T-cell (primary cell): ENCODE data around the gene SRGAP1. TPM values are rescaled to one million over a fixed set of nuclear protein-coding genes. Genes with fewer than 3 reads are reported as not detected.
"Not testable (repeated sequence)": the region's sequence is repeated elsewhere in the genome, so short reads cannot be mapped to it uniquely, and the experiment has no call there.

Experiments
- ATAC-seq, 4 experiments: fragments of 200-7000 bp in 3 of 4; fragments of 150-1000 bp in 1 of 4; cut with Tn5 transposase; replicated peaks in 1 of 4; 1 replicate in 3 of 4; 2 replicates in 1 of 4; pipeline ENCODE4 v1.10.0; 2021; ENCODE audit warnings: moderate library complexity in 3 of 4, mild to moderate bottlenecking in 2 of 4, moderate number of reproducible peaks in 1 of 4
- CTCF ChIA-PET, 2 donors: fragments of 300-600 bp; sonication (Branson Sonifier 250); formaldehyde crosslinking; loops; one replicate each; lab custom pipeline; 2022; ENCODE audit warnings: antibody characterized with exemption in 2 of 2; lab: Charles Lee
- POLR2A ChIA-PET, 2 donors: fragments of 300-600 bp; sonication (Branson Sonifier 250); formaldehyde crosslinking; loops; one replicate each; lab custom pipeline; 2022; ENCODE audit warnings: antibody characterized with exemption in 2 of 2; lab: Charles Lee
- DNase-seq, 35 experiments: peaks; one replicate each; pipeline versions ENCODE4 v3.0.0 to v3.0.0-alpha.2; 2013 to 2023
- H3K27ac ChIP-seq: one replicate; pipeline ENCODE4 v1.5.1; 2013; ENCODE audit warnings: low read length
- H3K27me3 ChIP-seq, 2 experiments: replicated peaks in 1 of 2; 1 replicate in 1 of 2; 2 replicates in 1 of 2; pipeline versions ENCODE4 v1.6.1 to v1.7.0; 2013; ENCODE audit warnings: low read length in 1 of 2, mixed read lengths in 1 of 2; ENCODE audit not compliant: control insufficient read depth in 2 of 2, insufficient read depth in 2 of 2; ENCODE audit errors: extremely low read depth in 1 of 2
- H3K36me3 ChIP-seq, 2 donors: 1 replicate in 1 of 2; 2 replicates in 1 of 2; pipeline versions ENCODE4 v1.6.1 to v1.7.0; 2013; ENCODE audit warnings: low read length in 1 of 2; ENCODE audit not compliant: control insufficient read depth in 2 of 2, insufficient read depth in 1 of 2; ENCODE audit errors: extremely low read depth in 1 of 2
- H3K4me1 ChIP-seq, 2 experiments: 1 replicate in 1 of 2; 2 replicates in 1 of 2; pipeline versions ENCODE4 v1.6.1 to v1.7.0; 2013; ENCODE audit warnings: low read length in 2 of 2, mixed read lengths in 1 of 2; ENCODE audit not compliant: insufficient read depth in 2 of 2, control insufficient read depth in 1 of 2; ENCODE audit errors: extremely low read depth in 1 of 2
- H3K4me3 ChIP-seq, 2 donors: 1 replicate in 1 of 2; 2 replicates in 1 of 2; pipeline versions ENCODE4 v1.5.1 to v1.7.0; 2013; ENCODE audit warnings: mild to moderate bottlenecking in 2 of 2, low read length in 1 of 2, moderate library complexity in 1 of 2; ENCODE audit not compliant: control insufficient read depth in 1 of 2; ENCODE audit errors: extremely low read depth in 1 of 2
- H3K9me3 ChIP-seq: 2 replicates; pipeline ENCODE4 v1.7.0; 2013
- H3K27ac Mint-ChIP-seq, 2 donors: one replicate each; pipeline ENCODE4 v1.8.0; 2020 to 2021; ENCODE audit warnings: mild to moderate bottlenecking in 2 of 2, mixed read lengths in 2 of 2
- H3K27me3 Mint-ChIP-seq, 2 donors: one replicate each; pipeline ENCODE4 v1.8.0; 2021 to 2022; ENCODE audit warnings: mixed read lengths in 2 of 2
- H3K36me3 Mint-ChIP-seq: one replicate; pipeline ENCODE4 v1.8.0; 2021; ENCODE audit warnings: mixed read lengths
- H3K4me1 Mint-ChIP-seq, 3 donors: one replicate each; pipeline ENCODE4 v1.8.0; 2020 to 2022; ENCODE audit warnings: mixed read lengths in 3 of 3, mild to moderate bottlenecking in 1 of 3
- H3K4me3 Mint-ChIP-seq, 3 donors: one replicate each; pipeline ENCODE4 v1.8.0; 2020 to 2022; ENCODE audit warnings: mild to moderate bottlenecking in 3 of 3, mixed read lengths in 3 of 3, moderate library complexity in 3 of 3
- H3K9me3 Mint-ChIP-seq, 3 donors: one replicate each; pipeline ENCODE4 v1.8.0; 2020 to 2022; ENCODE audit warnings: mixed read lengths in 3 of 3
- WGBS: methylation state at CpG from one replicate; pipeline ENCODE4 v1.1.5; 2013; ENCODE audit warnings: missing lambda C conversion rate; ENCODE audit not compliant: insufficient coverage; 5-methylcytosine and 5-hydroxymethylcytosine counted together
- total RNA-seq, 35 experiments: library from RNA in 6 of 35; stranded (reverse) in 6 of 35; fragments of 120-200 nt in 1 of 35; gene quantifications; one replicate each; pipeline versions ENCODE4 v1.2.1 to v1.2.4 and lab custom pipeline; 2013 to 2026

SRGAP1 gene
- total RNA-seq, 5 donors from 2014 or later (not counting 1 experiment from before 2014, with no cell fraction given): 0.07 to 0.38 (median 0.17) TPM; not detected in 1

DNA sequence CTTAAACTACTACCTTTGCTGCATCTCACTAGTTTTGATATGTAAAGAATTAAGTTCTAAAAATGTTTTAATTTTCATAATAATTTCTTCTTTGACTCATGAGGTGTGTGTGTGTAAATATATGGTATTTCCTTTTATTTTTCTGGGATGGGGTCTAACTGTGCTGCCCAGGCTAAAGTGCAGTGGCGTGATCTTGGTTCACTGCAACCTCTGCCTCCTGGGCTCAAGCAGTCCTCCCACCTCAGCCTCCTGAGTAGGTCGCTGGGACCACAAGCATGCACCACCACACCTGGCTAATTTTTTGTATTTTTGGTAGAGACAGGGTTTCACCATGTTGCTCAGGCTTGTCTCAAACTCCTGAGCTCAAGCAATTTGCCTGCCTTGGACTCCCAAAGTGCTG, 15.4 kb downstream of the SRGAP1 start:
- WGBS: no CpG with 5 or more reads among the region's 2 CpGs
- H3K27ac ChIP-seq, ATAC-seq, H3K4me3 Mint-ChIP-seq, H3K27me3 ChIP-seq, POLR2A ChIA-PET, H3K4me3 ChIP-seq, H3K36me3 Mint-ChIP-seq, H3K36me3 ChIP-seq, H3K4me1 Mint-ChIP-seq, H3K9me3 ChIP-seq, CTCF ChIA-PET, DNase-seq, H3K27ac Mint-ChIP-seq, H3K9me3 Mint-ChIP-seq, H3K4me1 ChIP-seq: not testable (repeated sequence)
- H3K27me3 Mint-ChIP-seq: peaks cover 2 to 11% of the 10 kb centered on the region in 2 donors

DNA sequence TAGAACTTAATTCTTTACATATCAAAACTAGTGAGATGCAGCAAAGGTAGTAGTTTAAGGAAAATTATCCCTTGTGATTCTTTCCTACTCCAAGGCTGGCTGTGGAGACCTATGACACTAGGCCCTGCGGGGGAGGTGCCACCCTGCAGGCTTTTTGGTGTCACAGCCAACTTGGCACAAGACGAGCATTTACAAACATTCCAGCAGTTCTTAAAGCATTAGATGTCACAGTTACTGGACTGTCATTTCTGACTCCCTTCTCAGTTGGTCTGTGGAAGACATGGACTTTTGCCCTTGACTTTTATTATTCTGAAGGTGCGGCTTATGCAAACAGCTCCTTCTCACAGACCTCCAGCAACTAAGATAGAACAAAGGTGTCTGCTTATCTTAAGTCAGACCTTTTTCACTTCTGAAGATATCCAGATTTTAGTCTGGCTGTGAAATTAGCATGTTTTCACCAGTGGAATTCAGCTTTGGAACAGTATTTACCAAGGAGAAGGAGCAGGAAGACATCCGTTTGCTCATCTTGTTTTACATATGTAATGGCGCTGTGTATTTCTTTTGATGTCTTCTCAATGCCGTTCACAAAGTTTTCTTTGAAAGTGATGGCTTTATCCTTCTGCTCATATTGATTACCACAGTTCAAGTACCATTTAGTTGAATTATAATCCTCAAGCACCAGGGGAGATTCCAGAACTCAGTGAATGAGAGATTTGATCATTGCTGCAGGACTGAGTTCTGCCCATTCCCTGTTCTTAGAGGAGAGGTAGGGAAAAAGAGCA, 17.9 kb downstream of the SRGAP1 start:
- no peaks in the 10 kb centered on the region for H3K36me3 ChIP-seq
- Mint-ChIP-seq H3K4me1 (no peaks in the 10 kb centered on the region), H3K27me3 (peaks cover 0 to 5% of the 10 kb centered on the region in 2 donors), H3K27ac (no peak overlapping the region), H3K4me3 (no peak overlapping the region), H3K36me3 (no peaks in the 10 kb centered on the region), H3K9me3 (no peaks in the 10 kb centered on the region)
- no peak overlapping the region for H3K27ac ChIP-seq
- ChIA-PET CTCF (no interaction called here), POLR2A (no interaction called here)
- H3K4me1 ChIP-seq: no peaks in the 10 kb centered on the region
- peaks cover 0 to 8% of the 10 kb centered on the region in 2 experiments for H3K27me3 ChIP-seq
- ATAC-seq (no peak), DNase-seq (no peak)
- no peak overlapping the region for H3K4me3 ChIP-seq
- H3K9me3 ChIP-seq: no peaks in the 10 kb centered on the region
- WGBS: 95% methylated on average over 3 of the region's 6 CpGs

DNA sequence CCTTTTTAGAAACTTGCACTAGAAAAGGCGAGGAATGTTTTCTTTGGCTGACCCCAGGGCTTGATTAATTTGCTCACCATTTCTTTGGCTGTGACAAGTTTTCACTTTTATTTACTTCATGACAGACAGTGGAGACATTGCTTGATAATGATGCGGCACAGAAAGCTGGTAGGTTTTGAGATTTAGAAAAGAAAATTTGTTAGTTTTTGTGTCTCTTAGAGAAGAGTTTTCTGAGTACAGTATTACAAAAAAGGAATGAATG, 18.4 kb downstream of the SRGAP1 start:
- H3K36me3 Mint-ChIP-seq: no peaks in the 10 kb centered on the region
- DNase-seq (no peak), ATAC-seq (no peak)
- CTCF ChIA-PET: no interaction called here
- peaks cover 0 to 5% of the 10 kb centered on the region in 2 donors for H3K27me3 Mint-ChIP-seq
- Histone ChIP-seq H3K4me1 (no peaks in the 10 kb centered on the region), H3K4me3 (no peak overlapping the region), H3K27ac (no peak overlapping the region), H3K9me3 (no peaks in the 10 kb centered on the region), H3K27me3 (peaks cover 0 to 6% of the 10 kb centered on the region in 2 experiments), H3K36me3 (no peaks in the 10 kb centered on the region)
- WGBS: no CpG with 5 or more reads among the region's 2 CpGs
- no peaks in the 10 kb centered on the region for H3K9me3 Mint-ChIP-seq
- H3K27ac Mint-ChIP-seq: no peak overlapping the region
- no peaks in the 10 kb centered on the region for H3K4me1 Mint-ChIP-seq
- POLR2A ChIA-PET: no interaction called here
- H3K4me3 Mint-ChIP-seq: no peak overlapping the region

DNA sequence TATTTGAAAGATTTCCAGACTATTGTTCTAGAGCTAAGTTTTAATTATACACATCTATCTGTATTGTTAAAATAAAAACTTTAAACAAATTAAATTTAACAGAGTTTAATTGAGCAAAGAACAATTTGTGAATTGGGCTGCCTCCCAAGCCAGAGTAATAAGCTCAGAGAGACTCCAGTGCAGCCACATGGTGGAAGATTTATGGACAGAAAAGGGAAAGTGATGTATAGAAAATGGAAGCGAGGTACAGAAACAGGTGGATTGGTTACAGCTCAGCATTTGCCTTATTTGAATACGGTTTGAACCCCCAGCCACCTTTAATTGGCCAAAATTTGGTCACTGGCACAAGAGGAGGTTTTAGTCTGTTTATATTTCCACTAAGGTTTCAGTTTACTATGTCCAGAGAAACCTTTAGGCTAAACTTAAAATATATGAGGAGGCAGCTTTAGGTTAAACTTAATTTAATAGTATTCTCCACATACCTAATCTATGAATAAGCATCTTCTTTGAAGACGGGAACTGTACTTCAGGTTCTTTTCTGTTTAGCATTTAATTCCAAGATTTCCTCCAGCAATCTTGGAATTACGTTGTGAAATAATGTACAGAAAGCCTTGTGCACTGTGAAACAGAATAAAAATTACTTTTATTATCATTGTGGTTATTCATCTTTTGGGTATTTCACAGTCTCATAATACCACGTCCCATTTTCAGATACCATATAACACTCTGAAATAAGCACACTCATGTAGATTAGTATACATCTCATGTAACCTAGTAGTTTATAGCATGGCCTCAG, 19.4 kb downstream of the SRGAP1 start:
- Mint-ChIP-seq H3K27ac (no peak overlapping the region), H3K27me3 (peaks cover 5 to 11% of the 10 kb centered on the region in 2 donors), H3K4me1 (no peaks in the 10 kb centered on the region), H3K36me3 (no peaks in the 10 kb centered on the region), H3K9me3 (no peaks in the 10 kb centered on the region), H3K4me3 (no peak overlapping the region)
- no CpG with 5 or more reads among the region's 5 CpGs for WGBS
- Histone ChIP-seq H3K9me3 (no peaks in the 10 kb centered on the region), H3K27ac (no peak overlapping the region), H3K4me1 (no peaks in the 10 kb centered on the region), H3K36me3 (no peaks in the 10 kb centered on the region), H3K4me3 (no peak overlapping the region), H3K27me3 (peaks cover 0 to 9% of the 10 kb centered on the region in 2 experiments)
- CTCF ChIA-PET: interaction anchor here in 1 of 2 donors (0.7 kb wide), 1 partner anchor 57 kb away, joined by 3 read pairs; no protein-coding TSS in a partner anchor
- DNase-seq (no peak), ATAC-seq (no peak)
- POLR2A ChIA-PET: no interaction called here

DNA sequence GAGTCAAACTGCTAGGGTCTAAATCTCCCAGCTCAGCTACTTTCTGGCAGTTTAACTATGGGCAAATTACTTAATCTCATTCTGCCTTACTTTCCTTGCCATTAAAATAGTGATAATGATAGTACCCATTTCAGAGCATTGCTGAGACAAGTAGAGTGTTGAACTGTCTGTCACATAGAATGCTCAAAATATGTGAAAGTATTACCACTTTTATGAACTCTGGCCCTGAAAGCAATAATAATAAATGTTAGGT, 19.9 kb downstream of the SRGAP1 start:
- Mint-ChIP-seq H3K4me3 (no peak overlapping the region), H3K4me1 (no peaks in the 10 kb centered on the region), H3K27me3 (peaks cover 5 to 12% of the 10 kb centered on the region in 2 donors), H3K36me3 (no peaks in the 10 kb centered on the region), H3K27ac (no peak overlapping the region), H3K9me3 (no peaks in the 10 kb centered on the region)
- no peak overlapping the region for H3K4me3 ChIP-seq
- no peaks in the 10 kb centered on the region for H3K36me3 ChIP-seq
- peaks cover 0 to 7% of the 10 kb centered on the region in 2 experiments for H3K27me3 ChIP-seq
- ATAC-seq (no peak), DNase-seq (no peak)
- POLR2A ChIA-PET: no interaction called here
- no peak overlapping the region for H3K27ac ChIP-seq
- CTCF ChIA-PET: no interaction called here
- no peaks in the 10 kb centered on the region for H3K9me3 ChIP-seq
- no peaks in the 10 kb centered on the region for H3K4me1 ChIP-seq

DNA sequence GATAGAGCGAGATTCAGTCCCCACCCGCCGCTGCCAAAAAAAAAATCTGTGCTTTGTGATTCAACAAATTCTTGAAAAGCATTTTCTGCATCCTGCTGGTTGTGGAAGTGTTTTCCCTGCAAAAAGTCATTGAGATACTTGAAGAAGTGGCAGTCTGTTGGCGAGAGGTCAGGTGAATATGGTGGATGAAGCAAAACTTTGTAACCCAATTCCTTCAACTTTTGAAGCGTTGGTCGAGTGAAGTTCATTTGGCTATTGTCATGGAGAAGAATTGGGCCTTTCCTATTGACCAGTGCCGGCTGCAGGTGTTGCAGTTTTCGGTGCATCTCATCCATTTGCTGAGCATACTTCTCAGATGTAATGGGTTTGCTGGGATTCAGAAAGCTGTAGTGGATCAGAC, 20.9 kb downstream of the SRGAP1 start:
- 80% methylated on average over 4 of the region's 8 CpGs for WGBS
- Histone ChIP-seq H3K4me1 (no peaks in the 10 kb centered on the region), H3K9me3 (no peaks in the 10 kb centered on the region), H3K4me3 (no peak overlapping the region), H3K36me3 (no peaks in the 10 kb centered on the region), H3K27me3 (peaks cover 0 to 5% of the 10 kb centered on the region in 2 experiments), H3K27ac (no peak overlapping the region)
- ChIA-PET POLR2A (no interaction called here), CTCF (no interaction called here)
- H3K27me3 Mint-ChIP-seq: peaks cover 10 to 11% of the 10 kb centered on the region in 2 donors
- ATAC-seq (no peak), DNase-seq (no peak)
- no peaks in the 10 kb centered on the region for H3K9me3 Mint-ChIP-seq
- H3K4me1 Mint-ChIP-seq: no peaks in the 10 kb centered on the region
- H3K27ac Mint-ChIP-seq: no peak overlapping the region
- no peak overlapping the region for H3K4me3 Mint-ChIP-seq
- no peaks in the 10 kb centered on the region for H3K36me3 Mint-ChIP-seq
